Measurements from ENCODE around the gene GLRX2.

DNA sequence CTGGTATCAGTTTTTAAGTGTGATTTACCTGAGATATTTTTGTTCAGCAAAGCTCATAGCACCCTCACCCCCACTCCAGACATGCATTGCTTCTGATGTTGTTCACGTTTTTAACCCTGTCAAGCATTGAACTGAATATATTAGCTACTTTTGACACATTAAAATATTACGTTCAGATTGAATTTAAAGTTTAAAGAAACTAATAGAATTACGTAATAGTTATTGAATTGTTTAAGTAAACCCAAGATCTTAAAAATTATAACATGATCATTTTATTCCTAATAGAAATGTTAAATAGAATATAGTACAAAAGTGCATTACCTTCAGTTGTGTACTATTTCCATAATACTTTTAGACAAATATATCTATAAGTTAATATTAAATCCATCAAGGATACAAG is 18.9 kb downstream of the GLRX2 start:
- TF ChIP-seq, protein P1, sequence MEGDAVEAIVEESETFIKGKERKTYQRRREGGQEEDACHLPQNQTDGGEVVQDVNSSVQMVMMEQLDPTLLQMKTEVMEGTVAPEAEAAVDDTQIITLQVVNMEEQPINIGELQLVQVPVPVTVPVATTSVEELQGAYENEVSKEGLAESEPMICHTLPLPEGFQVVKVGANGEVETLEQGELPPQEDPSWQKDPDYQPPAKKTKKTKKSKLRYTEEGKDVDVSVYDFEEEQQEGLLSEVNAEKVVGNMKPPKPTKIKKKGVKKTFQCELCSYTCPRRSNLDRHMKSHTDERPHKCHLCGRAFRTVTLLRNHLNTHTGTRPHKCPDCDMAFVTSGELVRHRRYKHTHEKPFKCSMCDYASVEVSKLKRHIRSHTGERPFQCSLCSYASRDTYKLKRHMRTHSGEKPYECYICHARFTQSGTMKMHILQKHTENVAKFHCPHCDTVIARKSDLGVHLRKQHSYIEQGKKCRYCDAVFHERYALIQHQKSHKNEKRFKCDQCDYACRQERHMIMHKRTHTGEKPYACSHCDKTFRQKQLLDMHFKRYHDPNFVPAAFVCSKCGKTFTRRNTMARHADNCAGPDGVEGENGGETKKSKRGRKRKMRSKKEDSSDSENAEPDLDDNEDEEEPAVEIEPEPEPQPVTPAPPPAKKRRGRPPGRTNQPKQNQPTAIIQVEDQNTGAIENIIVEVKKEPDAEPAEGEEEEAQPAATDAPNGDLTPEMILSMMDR (IDR thresholded peaks at IDR 0.05 in 2 of 3, conservative IDR thresholded peaks at IDR 0.05 in 1 of 3; ENCODE audit: borderline replicate concordance in 1 of 3, insufficient read depth in 1 of 3, low read depth in 2 of 3, low read length in 2 of 3), result no peak
- TF ChIP-seq ELF1 (IDR thresholded peaks at IDR 0.05; ENCODE audit: borderline replicate concordance, low read depth) (no peak), POLR2A (IDR thresholded peaks at IDR 0.05; ENCODE audit: borderline replicate concordance, extremely low read depth, insufficient read depth, insufficient read length) (no peak), POLR2AphosphoS5 (IDR thresholded peaks at IDR 0.05; ENCODE audit: low read depth, low read length) (no peak)
- TF ChIP-seq, protein P2, sequence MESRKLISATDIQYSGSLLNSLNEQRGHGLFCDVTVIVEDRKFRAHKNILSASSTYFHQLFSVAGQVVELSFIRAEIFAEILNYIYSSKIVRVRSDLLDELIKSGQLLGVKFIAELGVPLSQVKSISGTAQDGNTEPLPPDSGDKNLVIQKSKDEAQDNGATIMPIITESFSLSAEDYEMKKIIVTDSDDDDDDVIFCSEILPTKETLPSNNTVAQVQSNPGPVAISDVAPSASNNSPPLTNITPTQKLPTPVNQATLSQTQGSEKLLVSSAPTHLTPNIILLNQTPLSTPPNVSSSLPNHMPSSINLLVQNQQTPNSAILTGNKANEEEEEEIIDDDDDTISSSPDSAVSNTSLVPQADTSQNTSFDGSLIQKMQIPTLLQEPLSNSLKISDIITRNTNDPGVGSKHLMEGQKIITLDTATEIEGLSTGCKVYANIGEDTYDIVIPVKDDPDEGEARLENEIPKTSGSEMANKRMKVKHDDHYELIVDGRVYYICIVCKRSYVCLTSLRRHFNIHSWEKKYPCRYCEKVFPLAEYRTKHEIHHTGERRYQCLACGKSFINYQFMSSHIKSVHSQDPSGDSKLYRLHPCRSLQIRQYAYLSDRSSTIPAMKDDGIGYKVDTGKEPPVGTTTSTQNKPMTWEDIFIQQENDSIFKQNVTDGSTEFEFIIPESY (IDR thresholded peaks at IDR 0.05; ENCODE audit: extremely low read depth, insufficient replicate concordance, low read length), result no peak

Measured in HCT116 (cell line).